GM12875 (cell line): ENCODE data around the gene P3H3.

Source experiments
- H3K4me3 ChIP-seq: one replicate; pipeline ENCODE4 v1.5.1; 2011; ENCODE audit warnings: low read depth, low read length, control low read depth
- TF ChIP-seq, protein P1 (sequence below): IDR thresholded peaks from 2 replicates; pipeline ENCODE4 v1.5.1; 2011; ENCODE audit warnings: low read depth, mild to moderate bottlenecking, control low read depth, inconsistent platforms, low read length, moderate library complexity, borderline replicate concordance; ENCODE audit not compliant: insufficient read depth

P3H3 gene

DNA sequence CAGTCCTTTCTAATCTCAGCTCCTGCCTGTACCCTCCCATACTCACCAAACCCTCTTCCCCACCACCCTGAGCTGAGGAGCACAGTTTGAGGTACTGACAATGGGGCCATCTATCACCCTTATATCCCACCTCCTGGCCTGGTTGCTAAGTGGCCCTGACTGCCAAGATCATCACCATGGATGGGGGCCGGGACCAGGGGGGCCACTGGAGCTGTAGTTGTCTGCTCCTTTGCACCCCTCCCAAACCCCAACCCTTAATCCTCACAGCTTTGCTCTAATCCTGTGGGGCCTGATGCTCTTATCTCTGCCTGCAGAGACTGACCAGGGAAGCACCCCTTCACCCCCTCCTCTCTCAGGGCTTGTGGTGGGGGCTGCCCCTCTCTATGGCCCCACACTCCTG is 12.1 kb downstream of the P3H3 start:
- TF ChIP-seq, protein P1, sequence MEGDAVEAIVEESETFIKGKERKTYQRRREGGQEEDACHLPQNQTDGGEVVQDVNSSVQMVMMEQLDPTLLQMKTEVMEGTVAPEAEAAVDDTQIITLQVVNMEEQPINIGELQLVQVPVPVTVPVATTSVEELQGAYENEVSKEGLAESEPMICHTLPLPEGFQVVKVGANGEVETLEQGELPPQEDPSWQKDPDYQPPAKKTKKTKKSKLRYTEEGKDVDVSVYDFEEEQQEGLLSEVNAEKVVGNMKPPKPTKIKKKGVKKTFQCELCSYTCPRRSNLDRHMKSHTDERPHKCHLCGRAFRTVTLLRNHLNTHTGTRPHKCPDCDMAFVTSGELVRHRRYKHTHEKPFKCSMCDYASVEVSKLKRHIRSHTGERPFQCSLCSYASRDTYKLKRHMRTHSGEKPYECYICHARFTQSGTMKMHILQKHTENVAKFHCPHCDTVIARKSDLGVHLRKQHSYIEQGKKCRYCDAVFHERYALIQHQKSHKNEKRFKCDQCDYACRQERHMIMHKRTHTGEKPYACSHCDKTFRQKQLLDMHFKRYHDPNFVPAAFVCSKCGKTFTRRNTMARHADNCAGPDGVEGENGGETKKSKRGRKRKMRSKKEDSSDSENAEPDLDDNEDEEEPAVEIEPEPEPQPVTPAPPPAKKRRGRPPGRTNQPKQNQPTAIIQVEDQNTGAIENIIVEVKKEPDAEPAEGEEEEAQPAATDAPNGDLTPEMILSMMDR, result no peak
- no peak overlapping the region for H3K4me3 ChIP-seq

DNA sequence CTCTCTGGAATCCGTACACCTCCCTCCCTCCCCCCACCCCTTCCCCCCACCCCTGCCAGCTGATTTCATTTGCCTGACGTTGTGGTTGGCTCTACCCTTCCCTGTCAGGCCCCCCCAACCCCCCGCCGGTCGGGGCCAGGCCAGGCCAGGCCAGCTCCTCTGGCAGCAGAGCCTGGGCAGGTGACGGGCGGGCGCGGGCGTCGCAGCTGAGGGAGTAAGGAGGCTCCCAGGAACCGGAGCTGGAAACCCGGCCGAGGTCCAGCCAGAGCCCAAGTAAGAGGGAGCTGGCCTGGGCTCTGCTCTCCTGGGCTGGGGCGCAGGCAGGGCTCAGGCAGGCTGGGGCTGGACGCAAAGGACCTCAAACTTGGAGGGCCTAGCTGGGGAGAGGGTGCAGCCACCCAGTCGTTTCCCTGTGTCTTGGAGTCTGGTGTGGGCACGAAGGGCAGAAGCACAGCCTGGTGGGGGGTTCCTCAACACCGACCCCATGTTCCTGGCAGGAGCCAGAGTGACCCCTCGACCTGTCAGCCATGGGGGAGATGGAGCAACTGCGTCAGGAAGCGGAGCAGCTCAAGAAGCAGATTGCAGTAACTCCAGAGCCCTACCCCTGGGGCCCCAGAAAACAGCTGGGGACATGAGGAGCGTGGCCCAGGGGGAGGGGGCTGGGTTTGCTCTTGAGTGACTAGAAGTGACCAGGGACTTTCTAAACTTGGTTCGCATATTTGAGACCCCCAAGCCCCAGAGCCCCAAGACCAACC is 12.7 kb downstream of the P3H3 start, which contains the start of gene GNB3:
Gene GNB3, plus strand, starts transcription at position 165 of the 755 bp plus-strand sequence. Its CDS starts 363 bp downstream, at position 528.
- TF ChIP-seq, protein P1, result no peak

DNA sequence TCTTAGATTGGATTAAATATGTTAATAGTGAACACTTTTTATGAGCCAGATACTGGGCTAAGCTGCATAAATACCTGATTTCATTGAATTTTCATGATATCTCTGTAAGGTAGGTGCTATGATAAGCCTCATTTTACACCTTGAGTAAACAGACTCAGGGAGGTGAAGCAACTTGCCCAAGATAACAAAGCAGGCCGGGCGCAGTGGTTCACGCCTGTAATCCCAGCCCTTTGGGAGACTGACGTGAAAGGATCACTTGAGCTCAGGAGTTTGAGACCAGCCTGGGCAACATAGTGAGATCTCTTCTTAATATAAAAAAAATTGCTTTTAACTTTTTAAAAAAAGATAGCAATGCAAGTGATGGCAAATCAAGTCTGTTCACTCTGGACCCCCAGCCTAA is 13.9 kb downstream of the P3H3 start:
- TF ChIP-seq, protein P1, result no peak
- no peak overlapping the region for H3K4me3 ChIP-seq

More for the DNA sequence above, 12.7 kb downstream of the P3H3 start, which contains the start of gene GNB3:
- no peak within 1 kb of the TSS for H3K4me3 ChIP-seq

DNA sequence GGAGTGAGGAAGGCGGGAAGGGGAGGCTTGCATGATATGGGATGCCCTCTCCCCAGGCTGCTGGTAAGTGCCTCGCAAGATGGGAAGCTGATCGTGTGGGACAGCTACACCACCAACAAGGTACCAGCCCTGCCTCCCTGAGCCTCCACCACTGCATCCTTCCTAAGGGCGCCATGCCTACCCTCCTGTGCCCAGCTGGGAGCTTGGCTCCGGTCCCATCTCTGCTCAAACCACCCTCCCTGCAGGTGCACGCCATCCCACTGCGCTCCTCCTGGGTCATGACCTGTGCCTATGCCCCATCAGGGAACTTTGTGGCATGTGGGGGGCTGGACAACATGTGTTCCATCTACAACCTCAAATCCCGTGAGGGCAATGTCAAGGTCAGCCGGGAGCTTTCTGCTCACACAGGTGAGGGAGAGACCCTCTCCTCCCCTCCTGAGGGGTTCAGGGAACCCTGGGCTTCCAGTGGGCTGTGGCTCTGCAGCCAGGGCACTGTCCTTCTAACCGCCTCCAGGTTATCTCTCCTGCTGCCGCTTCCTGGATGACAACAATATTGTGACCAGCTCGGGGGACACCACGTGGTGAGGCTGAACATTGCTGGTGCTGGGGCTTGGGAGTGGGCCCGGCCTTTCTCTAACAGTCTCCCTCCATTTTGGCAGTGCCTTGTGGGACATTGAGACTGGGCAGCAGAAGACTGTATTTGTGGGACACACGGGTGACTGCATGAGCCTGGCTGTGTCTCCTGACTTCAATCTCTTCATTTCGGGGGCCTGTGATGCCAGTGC is 15.1 kb downstream of the P3H3 start:
- TF ChIP-seq, protein P1, result no peak
- H3K4me3 ChIP-seq, result no peak overlapping the region

DNA sequence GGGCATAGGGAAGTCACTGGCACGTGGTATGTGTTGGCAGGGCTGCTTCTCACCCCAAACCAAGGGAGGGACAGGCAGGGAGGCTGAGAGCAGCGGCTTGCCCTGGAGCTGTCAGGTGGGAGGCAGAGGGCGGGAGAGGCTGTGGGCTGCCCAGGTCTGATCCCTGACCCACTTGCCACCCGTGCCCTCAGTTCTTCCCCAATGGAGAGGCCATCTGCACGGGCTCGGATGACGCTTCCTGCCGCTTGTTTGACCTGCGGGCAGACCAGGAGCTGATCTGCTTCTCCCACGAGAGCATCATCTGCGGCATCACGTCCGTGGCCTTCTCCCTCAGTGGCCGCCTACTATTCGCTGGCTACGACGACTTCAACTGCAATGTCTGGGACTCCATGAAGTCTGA is 17.2 kb downstream of the P3H3 start:
- TF ChIP-seq, protein P1, result no peak
- no peak overlapping the region for H3K4me3 ChIP-seq

DNA sequence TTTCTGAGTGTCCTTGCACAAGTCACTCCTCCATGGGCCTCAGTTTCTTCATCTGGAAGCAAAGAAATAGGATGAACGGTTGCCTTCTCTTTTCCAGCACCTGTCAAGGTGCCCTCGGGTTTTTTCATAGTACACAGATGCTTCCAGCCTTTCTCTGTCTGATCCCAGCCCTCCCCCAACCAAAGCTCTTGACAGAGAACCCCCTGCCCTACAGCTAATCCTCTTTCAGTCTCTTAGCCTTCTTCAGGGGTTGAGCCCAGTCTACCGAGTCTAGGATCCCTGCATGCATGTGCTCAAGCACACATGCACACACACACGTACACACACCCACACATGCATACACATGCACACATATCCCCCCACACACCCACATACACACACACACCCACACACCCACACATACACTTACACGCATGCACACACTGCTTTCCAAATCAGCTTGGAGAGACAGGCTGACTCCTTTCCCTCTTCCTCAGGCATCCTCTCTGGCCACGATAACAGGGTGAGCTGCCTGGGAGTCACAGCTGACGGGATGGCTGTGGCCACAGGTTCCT is 18.2 kb downstream of the P3H3 start:
- no peak overlapping the region for H3K4me3 ChIP-seq
- TF ChIP-seq, protein P1, result no peak

DNA sequence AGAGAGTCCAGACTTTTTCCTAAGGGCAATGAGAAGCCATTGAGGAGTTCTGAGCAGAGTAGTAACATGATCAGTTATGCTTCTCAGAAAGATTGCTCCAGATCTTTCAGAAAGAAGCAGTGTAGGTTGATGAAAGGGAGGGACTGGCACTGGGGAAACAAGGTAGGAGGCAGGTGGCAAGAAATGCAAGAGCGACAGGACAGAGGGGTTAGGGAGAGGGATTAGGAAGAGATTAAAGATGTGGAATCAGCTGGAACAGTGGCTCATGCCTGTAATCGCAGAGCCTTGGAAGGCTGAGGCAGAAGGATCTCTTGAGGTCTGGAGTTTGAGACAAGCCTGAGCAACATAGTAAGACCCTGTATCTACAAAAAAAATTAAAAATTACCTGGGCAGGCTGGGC is 19.5 kb downstream of the P3H3 start:
- no peak overlapping the region for H3K4me3 ChIP-seq
- TF ChIP-seq, protein P1, result no peak
